Glutamatergic neuron (in vitro differentiated cells): ENCODE measurements around the gene FABP1. TPM values are rescaled to one million over a fixed set of nuclear protein-coding genes. Genes with fewer than 3 reads are reported as not detected.

Experiments
- DNase-seq: peaks from one replicate; pipeline ENCODE4 v3.0.0; 2022
- H3K27ac Mint-ChIP-seq: one replicate; pipeline ENCODE4 v1.8.0; 2020; ENCODE audit warnings: mild to moderate bottlenecking, mixed read lengths, inconsistent platforms; ENCODE audit not compliant: unreplicated experiment
- H3K27me3 Mint-ChIP-seq: one replicate; pipeline ENCODE4 v1.8.0; 2020; ENCODE audit warnings: mild to moderate bottlenecking, moderate library complexity, mixed read lengths, inconsistent platforms; ENCODE audit not compliant: unreplicated experiment
- H3K36me3 Mint-ChIP-seq: one replicate; pipeline ENCODE4 v1.8.0; 2020; ENCODE audit warnings: mild to moderate bottlenecking, mixed read lengths, inconsistent platforms; ENCODE audit not compliant: unreplicated experiment
- H3K4me1 Mint-ChIP-seq: one replicate; pipeline ENCODE4 v1.8.0; 2020; ENCODE audit warnings: mild to moderate bottlenecking, low read depth, mixed read lengths, inconsistent platforms; ENCODE audit not compliant: unreplicated experiment
- H3K4me3 Mint-ChIP-seq: one replicate; pipeline ENCODE4 v1.8.0; 2020; ENCODE audit warnings: mild to moderate bottlenecking, mixed read lengths, inconsistent platforms; ENCODE audit not compliant: unreplicated experiment
- H3K9me3 Mint-ChIP-seq: one replicate; pipeline ENCODE4 v1.8.0; 2020; ENCODE audit warnings: mild to moderate bottlenecking, moderate library complexity, mixed read lengths, inconsistent platforms; ENCODE audit not compliant: unreplicated experiment
- total RNA-seq: library from RNA; stranded (reverse); fragmentation: NEBNext Ultra II Directional; extraction: Animal tissue kit (Norgen Biotek cat#: 25700); gene quantifications from one replicate; pipeline ENCODE4 v1.2.1, GENCODE V29; 2021; ENCODE audit not compliant: unreplicated experiment
- TF ChIP-seq, protein P1 (sequence below): fragments of 200-600 bp; sonication (generic); IDR thresholded peaks from one replicate; pipeline ENCODE4 v1.5.0; 2021; ENCODE audit not compliant: partially characterized antibody, unreplicated experiment

FABP1 gene
- total RNA-seq, 1 donor from 2014 or later: not detected

DNA sequence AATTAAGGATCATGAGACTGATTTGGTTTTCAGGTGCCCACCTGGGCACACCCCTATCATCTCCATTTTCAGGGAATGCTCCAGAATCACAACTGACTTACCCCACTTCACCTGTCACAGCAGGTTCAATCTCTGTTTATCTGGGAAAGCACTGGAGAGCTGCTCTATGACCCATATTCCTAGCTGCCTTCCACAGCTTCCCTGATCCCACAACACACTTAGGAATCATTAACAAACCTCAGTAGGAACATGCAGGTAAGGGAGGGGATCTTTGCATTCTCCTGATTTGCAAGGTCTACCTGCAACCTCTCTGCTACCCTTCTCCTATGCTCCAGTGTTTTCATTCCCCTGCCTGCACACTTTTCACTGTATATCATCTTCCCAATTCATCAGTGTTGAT is 18.7 kb upstream of the FABP1 start:
- Mint-ChIP-seq H3K4me1 (no peaks in the 10 kb centered on the region), H3K36me3 (peaks cover 7% of the 10 kb centered on the region), H3K4me3 (no peak overlapping the region), H3K9me3 (peaks cover 6% of the 10 kb centered on the region), H3K27ac (no peak overlapping the region), H3K27me3 (no peaks in the 10 kb centered on the region)
- TF ChIP-seq, protein P1, sequence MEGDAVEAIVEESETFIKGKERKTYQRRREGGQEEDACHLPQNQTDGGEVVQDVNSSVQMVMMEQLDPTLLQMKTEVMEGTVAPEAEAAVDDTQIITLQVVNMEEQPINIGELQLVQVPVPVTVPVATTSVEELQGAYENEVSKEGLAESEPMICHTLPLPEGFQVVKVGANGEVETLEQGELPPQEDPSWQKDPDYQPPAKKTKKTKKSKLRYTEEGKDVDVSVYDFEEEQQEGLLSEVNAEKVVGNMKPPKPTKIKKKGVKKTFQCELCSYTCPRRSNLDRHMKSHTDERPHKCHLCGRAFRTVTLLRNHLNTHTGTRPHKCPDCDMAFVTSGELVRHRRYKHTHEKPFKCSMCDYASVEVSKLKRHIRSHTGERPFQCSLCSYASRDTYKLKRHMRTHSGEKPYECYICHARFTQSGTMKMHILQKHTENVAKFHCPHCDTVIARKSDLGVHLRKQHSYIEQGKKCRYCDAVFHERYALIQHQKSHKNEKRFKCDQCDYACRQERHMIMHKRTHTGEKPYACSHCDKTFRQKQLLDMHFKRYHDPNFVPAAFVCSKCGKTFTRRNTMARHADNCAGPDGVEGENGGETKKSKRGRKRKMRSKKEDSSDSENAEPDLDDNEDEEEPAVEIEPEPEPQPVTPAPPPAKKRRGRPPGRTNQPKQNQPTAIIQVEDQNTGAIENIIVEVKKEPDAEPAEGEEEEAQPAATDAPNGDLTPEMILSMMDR: no peak
- no peak for DNase-seq

DNA sequence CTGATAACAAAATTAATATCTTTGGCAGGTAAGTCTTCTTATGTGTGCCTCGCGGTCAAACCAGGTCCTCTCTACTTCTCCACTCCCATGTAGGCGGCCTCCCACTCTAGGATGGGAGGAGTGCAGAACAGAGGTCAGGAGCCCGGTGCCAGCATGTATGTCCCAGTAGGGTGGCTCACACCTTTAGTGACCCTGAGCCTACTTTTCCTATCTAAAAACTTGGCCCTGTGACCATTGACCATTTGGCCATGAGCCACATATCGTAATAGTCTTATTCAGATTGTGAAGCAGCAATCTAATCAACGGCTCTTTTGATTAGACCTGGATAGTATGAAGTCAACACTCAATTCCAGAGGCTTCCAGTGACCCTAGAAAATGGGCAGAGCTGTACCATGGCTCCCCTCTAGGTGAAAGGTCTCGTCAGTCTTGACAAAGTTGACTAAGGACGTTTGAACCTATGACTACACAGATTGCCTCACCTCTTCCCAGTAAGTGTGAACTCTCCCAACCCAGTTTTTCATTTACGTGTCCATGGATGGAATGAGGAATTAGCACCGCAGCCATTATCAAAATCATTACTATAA is 17.1 kb upstream of the FABP1 start:
- TF ChIP-seq, protein P1: no peak
- no peaks in the 10 kb centered on the region for H3K4me1 Mint-ChIP-seq
- H3K27ac Mint-ChIP-seq: no peak overlapping the region
- H3K9me3 Mint-ChIP-seq: peaks cover 6% of the 10 kb centered on the region
- peaks cover 7% of the 10 kb centered on the region for H3K36me3 Mint-ChIP-seq
- no peak overlapping the region for H3K4me3 Mint-ChIP-seq
- DNase-seq: no peak
- no peaks in the 10 kb centered on the region for H3K27me3 Mint-ChIP-seq

DNA sequence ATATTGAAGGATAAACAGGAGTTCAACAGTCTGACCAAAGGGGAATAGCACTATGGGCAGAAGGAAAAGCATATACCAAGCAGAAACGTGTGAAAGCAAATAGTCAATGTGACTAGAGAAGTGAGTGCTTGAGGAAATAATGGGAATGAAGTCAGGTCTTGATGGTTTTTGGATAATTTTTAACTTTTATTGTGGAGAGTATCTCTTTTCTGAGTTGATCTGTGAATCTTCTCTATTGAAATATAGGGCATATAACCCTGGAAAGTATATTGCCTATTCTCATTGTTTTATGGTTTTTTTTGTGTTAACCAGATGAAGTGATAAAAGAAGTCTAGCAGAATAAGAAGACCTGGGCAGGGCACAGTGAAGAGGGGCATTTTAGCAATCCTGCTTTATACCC is 16.4 kb upstream of the FABP1 start:
- no peak overlapping the region for H3K4me3 Mint-ChIP-seq
- H3K36me3 Mint-ChIP-seq: peaks cover 6% of the 10 kb centered on the region
- TF ChIP-seq, protein P1: no peak
- peaks cover 6% of the 10 kb centered on the region for H3K9me3 Mint-ChIP-seq
- H3K27ac Mint-ChIP-seq: no peak overlapping the region
- H3K27me3 Mint-ChIP-seq: no peaks in the 10 kb centered on the region
- DNase-seq: no peak
- no peaks in the 10 kb centered on the region for H3K4me1 Mint-ChIP-seq

DNA sequence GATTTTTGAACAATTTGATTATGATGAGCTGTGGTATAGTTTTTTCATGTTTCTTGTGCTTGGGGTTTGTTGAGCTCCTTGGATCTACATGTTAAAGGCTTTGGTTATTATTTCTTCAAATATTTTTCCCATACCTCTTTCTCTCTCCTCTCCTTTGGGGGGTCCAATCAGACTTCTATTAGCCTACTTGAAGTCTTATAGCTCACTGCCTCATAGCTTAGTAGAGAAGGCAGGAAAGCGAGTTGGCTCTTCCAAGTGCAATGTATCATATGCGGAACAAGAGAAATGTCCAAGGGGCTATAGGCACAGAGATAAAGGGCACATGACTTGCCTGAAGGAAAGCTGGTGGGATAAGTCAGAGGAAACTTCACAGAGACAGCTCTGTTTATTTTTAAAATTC is 14.1 kb upstream of the FABP1 start:
- H3K9me3 Mint-ChIP-seq: peaks cover 6% of the 10 kb centered on the region
- TF ChIP-seq, protein P1: no peak
- DNase-seq: no peak
- H3K27me3 Mint-ChIP-seq: no peaks in the 10 kb centered on the region
- H3K4me1 Mint-ChIP-seq: no peaks in the 10 kb centered on the region
- H3K36me3 Mint-ChIP-seq: no peaks in the 10 kb centered on the region
- no peak overlapping the region for H3K4me3 Mint-ChIP-seq
- no peak overlapping the region for H3K27ac Mint-ChIP-seq

DNA sequence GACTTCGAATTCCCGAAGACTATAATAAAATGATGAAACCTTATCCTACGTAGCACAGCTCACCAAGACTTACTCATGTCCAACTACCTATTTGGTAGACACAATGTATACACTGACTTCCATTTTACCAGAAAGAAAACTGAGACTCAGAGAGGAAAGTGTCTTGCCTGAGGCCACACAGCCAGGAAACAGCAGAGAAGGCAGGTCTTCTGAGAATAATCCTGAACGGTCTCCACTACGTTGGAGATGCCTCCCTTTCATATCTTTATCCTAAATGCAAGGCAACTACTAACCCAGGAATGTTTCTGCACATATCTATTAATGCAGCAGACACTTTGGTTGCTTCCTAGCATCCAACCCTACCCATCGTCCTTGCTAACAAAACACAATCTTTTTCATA is 11.9 kb upstream of the FABP1 start:
- H3K27me3 Mint-ChIP-seq: peaks cover 2% of the 10 kb centered on the region
- no peak overlapping the region for H3K4me3 Mint-ChIP-seq
- TF ChIP-seq, protein P1: no peak

More for the DNA sequence above, 11.9 kb upstream of the FABP1 start:
- DNase-seq: no peak
- Mint-ChIP-seq H3K9me3 (no peaks in the 10 kb centered on the region), H3K4me1 (no peaks in the 10 kb centered on the region), H3K36me3 (no peaks in the 10 kb centered on the region), H3K27ac (no peak overlapping the region)
